HG03457 (cell line): Measurements from ENCODE around the gene IDH3G.

Source experiments
- ATAC-seq: cut with Tn5 transposase; IDR thresholded peaks from one replicate; pipeline ENCODE4 v1.9.1; 2021; ENCODE audit warnings: moderate number of reproducible peaks; ENCODE audit not compliant: unreplicated experiment

IDH3G gene

DNA sequence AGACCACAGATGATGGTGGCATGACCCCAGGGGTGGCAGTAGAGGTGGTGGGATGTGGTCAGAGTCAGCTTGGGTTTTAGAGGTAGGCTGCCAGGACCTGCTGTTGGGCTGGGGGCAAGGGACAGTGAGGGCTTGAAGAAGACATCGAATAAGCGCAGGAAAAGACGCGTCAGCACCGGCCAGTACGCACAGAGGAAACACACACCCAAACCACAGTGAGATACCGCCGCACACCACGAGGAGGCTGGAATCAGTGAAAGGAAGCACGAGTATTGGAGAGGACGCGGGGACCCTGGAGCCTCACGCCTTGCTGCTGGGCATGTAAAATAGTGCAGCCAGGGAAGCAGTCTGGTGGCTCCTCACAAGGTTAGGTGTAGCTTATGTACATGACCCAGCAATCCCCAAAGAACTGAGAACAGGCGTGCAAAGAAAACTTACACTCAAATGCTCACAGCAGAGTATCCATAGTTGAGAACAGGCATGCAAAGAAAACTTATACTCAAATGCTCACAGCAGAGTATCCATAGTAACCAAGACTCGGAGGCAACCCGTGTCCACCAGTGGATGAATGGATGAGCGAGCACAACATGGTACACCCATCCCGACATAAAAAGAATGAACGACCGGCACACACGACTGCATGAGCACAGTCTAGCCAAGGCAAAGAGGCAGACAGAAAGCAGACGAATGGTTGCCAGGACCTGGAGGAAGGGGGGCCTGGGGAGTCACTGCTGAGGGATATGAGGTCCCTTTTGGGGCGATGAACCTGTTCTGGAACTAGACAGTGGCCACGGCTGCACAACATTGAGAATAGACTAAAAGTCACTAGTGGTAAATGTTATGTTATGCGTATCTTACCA, 22.9 kb upstream of the IDH3G start:
- ATAC-seq = no peak

DNA sequence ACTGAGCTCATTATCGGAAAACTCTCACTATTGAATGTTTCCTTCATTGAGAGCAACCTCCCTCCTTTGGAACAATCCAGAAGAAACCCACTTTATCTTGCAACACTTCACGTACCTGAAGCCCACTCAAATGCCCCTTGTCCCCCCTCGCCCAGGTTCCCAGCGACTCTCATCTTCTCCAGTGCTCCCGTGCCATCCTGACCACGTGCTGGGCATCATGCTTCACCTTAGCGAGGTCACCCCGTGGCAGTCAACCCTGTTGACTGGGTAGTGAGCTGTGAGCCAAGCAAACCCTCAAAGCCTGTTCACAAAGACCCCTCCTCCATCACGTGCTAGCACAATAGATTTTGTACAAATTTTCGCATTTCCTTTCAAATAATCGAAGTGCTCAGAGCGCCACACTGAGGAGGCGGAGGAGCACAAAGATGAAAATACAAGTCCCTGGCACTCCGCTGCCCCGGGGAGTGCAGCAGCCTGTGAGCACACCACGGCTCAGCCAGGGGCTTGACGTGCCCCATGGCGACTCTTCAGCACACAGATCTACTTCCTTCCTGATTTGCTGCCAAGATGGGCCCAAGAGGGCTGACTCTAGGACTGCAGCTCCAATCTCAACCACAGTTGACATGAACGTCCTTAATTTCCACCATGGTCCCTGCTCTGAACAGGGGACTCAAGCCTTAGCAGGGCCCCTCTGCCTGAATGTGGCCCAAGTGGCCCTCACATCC, 20.6 kb upstream of the IDH3G start:
- ATAC-seq = no peak

DNA sequence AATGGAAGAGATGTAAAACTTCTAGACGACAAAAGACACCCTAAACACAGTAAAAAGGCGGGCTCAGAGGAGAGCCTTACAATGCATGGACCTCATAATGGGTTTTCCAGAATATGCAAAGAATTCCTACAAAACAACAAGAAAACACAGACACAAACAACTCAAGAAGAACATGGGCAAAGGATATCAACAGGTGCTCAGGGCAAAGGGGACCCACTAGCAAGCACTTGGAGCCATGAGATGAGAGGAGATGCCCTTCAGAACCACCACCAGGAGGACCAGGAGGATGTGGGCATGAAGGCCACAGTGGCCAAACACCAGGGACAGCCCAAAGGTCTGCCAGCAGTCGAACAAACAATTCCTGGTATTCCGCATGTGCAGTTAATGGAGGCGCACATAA, 19.0 kb upstream of the IDH3G start:
- ATAC-seq = no peak

DNA sequence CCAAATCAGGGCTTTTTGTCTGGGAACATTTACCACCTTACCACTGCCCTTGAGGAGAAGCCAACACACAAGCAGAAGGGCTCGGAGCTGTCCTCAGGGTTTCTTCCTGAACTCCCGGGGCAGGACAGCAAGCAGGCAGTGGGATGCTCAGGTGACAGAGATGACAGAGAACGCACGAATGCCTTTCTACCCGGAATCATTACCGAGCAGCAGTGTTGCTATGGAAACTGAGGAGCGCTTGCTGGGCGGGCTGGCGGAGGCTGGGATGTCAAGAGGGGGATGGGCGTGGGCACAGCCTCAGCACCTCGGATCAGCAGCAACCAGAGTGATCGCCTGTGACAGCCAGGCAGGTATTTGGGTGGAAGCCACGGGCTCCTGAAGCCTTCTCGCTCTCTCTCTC, 18.0 kb upstream of the IDH3G start:
- no peak for ATAC-seq

DNA sequence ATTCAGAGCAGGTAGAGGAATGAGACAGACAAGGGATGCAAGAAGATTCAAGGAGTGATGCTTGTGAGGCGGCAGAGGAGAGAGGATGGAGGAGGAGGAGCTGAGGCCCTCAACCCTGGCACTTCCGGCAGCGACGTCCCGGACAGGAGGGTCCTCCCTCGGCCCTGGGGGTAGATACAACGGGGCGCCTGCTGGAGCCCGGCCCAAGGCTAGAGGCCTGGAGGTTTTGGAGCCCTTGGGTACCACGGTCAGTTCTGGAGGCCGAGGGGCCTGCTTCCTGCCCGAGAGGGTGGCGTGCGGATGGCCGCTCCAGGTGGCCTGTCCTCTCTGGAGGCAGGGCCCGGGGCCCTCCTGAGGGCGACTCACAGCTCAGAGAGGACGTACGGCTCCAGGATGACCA, 13.8 kb upstream of the IDH3G start:
- ATAC-seq = no peak

DNA sequence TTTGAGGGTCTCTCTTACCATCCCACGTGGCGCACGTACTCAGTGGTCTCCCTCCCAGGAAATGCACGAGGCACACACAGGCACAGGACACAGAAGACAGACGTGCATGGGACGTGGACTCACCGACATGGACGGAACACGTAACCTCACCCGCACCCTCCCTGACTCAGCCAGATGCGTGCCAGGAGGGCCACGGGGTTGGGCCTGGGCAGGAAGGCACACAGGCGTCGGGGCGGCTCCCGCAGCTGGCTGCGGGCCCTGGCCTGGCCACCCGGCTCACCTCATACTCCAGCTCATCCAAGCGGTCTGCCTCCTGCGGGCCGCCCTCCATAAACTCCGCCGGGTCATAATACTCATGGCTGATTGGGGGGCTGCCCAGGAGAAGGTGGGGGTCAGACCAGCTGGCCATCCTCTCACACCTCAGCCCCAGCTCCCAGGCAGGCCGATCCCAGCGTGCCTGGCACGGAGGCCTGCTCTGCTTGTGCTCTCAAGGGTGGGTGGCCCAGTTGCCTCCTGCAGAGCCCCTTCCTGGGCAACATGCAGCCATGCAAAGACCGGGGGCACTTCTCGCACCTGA, 12.9 kb upstream of the IDH3G start:
- ATAC-seq = no peak

DNA sequence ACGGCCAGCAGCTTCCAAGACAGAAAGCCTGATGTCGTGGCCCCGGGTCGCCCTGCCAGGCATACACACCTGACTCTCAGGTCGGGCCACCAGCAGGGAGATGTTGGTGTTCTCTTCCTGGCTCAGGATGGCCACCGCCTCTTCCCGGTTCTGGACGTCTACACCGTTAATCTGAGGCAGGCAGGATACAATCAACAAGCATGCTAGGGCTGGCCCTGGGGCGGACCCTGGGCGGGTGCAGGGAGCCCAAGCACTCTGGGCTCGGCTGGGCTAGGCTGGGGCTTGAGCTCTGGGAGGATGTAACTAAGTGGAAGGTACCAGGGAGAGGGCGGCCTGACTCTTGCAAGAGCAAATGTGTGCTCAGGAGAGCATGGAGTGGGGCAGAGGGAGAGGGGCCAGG, 11.3 kb upstream of the IDH3G start:
- no peak for ATAC-seq

DNA sequence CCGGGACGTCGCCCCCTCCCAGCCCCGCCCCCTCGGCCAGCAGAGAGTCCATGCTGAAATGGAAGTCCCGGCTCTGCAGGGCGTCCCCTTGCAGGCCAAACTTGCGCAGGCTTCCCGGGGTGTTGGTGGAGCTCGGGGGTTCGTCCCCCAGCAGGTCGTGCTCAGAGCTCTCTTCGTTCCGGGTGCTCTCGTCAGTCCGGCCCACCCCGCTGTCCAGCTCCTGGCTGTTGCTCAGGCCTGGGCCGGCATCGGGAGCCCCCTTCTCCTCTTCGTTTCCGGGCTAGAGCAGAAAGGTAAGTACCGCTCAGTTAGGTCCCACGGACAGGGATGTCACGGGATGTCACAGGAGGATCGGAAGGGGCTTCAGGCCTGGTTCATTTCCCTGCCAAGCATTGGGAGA, 10.4 kb upstream of the IDH3G start:
- no peak for ATAC-seq

DNA sequence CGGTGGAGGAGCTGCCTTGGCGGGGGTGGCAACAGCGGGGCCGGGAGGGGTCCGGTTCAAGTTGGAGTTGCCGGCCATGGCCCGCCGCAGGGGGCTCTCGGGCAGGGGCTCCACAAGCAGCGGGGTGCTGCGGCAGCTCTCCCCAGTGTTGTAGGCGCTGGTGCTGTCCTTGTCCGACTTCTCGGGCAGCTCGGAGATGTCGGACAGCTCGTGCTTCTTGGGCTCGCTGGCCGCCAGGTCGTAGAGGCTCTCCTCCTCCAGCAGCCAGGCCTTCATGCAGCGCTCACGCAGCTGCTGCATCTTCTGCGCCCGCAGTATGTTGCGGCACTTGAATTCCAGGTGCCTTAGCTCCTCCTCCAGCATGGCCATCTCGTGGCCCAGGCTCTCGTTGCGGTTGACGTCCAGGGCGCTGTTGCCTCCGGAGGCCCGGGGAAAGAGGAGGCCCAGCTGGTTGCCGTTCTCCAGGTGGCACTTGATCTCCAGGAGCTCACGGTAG, 10.0 kb upstream of the IDH3G start:
- ATAC-seq = no peak

DNA sequence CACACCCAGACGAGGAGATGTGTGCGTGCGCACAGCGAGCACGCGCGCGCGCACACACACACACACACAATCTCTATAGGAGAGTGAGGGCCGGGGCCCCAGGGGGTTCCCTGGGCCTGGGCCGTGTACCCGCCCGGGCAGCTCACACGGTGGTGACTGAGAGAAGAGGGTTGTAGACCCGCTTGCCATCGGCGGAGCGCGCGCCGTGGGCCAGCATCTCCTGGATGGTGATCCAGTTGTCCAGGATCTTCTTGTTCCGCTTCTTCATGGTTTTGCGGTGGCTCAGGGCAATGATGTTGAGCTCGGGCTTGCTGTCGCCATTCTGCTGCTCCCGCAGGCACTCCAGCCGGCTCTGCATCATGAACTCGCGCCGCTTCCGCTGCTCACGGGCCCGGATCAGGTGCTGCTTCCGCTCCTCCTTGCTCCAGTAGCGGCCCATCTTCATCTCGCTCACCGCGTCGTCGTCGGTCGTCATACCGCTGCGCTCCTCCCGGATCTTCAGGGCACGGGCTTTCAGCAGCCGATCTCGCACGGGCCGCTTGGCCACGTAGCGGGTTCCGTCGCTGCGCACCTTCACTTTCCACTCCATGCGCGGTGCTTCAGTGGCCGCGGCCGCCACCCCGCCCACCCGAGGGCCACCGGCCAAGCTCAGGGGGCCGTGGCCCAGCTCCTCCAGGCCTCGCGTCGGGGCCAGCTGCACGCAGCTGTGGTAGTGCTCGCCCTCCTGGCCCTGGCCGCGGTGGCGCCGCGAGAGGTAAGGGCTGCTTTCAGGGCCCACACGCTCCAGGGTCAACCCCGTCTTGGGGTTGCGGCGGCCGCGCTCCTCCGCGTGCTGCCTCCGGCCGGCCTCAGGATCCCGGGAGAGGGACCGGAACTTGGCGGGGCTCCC, 9.3 kb upstream of the IDH3G start:
- ATAC-seq = no peak

DNA sequence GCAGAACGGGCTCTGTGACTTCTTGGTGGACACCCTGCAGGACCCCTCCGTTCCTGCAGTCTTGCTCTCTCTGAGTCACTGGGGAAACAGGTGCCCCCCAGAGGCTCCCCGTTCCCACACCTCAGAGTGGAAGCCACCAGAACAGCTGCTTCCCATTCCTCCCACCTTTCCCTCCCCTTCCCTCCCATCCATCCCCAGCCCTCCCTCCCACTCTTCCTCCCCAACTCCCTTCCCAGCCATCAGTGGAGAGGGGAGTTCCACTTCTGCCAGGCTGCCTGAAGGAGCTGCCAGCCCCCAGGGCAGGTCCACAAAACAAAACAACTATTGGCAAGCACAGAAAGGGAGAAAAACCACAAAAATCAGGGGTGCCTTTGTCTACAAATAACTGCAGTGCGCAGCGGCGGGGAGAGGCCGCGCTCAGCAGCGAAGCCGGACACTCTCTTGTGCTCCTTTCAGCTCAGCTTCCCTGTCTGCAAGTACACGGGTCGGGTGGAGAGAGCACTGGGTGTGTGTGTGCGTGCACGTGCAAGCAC, 8.4 kb upstream of the IDH3G start:
- no peak for ATAC-seq

DNA sequence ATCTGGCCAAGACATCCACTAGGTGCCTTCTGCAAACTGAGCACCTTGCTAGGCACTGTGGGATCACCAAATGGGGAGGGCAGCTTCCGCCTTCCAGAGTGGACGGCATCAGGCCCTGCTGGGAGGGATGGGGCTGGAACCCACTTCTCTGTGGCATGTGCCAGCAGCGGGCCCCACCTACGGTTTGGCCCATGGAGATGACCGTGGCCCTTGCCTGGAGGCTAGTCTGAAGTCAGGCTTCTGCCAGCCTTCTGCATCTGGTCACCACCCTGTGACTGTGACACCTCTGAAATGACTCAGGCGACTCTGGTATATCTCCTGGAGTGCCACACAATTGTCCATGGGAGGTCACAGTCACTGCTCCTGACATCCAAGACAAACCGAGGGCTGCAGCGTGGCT, 7.5 kb upstream of the IDH3G start:
- no peak for ATAC-seq

DNA sequence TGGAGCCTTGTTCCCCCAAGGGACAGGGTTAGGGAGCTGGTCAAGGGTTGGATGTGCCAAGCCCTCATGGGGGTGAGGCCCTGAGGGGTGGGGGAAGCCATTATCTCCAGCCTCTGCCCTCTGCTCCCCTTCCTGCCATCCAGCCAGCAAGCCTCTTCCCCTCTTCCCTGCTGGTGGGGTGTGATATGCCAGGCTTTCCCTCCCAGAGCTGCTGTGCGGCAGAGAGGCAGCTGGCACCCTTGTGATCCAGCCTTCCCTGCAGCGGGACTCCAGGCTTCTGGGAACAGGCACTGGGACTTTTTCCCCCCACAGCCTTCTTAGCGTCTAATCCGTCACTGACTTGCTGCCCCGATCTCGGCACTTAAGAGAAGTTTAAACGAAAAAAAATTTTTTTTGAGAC, 6.6 kb upstream of the IDH3G start:
- ATAC-seq = no peak

DNA sequence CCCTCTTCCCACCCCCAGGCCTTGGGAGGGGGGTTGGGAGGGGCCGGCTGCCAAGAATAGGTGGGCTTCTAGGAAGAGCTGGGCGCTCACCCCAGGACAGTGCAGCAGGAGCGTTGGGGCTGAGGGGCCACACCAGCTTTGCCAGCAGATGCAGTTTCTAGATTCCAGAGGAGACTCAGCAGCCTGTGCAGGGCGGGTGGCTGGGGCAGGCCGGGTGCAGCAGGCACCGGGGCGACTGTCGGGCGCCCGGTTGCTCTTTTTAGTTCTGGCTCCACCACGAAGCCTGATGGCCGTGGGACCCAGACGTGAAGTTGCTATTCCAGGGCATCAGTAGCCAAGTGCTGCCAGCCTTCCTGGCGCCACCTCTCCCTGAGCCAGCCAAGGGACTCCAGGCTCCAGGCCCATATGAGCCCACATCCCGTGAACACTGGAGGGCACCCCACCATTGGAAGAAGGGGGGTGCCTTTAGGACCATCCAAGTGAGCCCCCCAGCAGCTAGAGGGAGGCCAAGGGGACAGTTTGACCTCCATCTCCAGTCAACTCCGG, 6.1 kb upstream of the IDH3G start:
- no peak for ATAC-seq

DNA sequence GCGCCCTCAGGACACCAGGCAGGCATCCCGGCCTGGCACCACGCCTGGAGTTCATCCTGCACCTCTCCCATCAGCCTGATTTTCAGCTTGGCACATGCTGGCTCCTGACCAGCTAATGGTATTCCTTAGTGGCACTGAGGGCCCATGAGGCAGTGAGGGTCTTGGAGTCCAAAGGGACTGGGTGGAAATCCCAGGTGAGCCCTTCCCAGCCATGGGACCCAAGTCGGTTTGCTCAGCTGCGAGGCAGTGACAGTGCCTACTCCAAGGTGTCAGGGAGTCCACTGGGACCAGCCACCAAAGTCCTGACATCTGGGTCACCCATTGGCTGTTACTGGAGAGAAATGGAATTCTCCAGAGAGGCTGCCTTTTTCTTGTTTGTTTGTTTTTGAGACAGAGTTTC, 5.2 kb upstream of the IDH3G start:
- no peak for ATAC-seq

DNA sequence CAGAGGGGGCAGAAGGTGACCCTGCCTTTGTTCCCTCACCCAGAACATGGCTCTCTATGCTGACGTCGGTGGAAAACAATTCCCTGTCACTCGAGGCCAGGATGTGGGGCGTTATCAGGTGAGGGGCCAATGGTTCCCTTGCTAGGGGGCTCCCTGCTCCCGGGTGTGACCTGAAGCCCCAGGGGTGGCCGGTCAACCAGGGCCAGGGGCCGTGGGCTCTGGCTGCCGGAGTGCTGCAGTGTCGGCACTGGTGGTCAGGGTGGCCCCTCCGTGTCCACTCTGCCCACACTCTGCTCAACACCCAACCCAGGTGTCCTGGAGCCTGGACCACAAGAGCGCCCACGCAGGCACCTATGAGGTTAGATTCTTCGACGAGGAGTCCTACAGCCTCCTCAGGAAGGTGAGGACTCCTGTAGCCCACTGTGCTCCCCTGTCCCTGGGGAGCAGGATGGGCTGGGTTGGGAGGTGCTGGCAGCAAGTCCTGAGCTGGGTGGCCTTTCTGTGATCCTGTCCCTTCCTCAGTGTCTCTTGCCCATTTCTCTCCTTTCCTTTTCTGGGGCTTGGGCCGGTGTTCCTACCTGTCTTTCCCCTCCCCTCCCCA, 3.3 kb upstream of the IDH3G start:
- ATAC-seq = no peak

DNA sequence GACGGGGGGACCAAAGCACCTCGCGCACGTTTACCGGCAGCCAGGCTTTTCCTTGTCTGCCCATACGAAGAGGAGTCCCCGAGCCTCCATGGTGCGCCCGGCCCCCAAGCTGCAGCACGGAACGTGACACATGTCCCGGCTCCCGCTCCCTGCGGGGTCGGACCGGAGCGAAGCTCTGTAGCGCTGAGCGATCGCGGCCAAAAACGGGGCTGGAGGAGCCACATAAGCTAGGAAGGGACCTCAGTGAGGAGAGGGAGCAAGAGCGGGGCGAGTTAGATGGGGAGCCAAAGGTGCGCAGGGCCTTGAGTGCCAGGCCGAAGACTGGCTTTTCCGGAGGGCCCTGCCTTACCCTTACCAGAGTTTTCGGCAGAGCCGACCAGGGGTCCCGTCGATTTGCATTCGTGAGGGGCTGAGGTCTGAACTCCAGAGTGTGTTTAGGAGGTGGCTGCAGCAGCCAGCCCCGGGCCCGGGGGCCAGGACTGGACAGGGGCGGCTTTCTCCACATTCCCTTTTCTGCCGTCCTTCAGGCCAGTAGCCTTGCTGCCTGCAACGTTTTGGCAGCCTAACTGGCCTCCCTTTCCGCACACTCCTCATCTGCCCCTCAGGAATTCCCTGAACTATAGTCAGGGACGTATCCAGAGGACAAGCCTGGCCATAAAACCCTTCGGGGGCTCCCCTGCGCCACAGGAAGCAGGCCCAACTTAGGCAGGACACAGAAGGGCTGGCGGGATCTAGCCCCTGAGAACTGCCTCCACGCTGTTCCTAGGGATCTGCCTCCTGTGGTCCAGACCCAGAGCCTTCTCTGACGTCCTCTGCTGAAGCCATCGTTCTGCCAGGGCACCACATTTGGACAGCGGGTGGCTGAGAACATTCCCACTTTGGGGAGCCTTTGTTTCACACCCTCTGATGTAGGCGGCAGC, 982 bp upstream of the IDH3G start:
- ATAC-seq = no peak

DNA sequence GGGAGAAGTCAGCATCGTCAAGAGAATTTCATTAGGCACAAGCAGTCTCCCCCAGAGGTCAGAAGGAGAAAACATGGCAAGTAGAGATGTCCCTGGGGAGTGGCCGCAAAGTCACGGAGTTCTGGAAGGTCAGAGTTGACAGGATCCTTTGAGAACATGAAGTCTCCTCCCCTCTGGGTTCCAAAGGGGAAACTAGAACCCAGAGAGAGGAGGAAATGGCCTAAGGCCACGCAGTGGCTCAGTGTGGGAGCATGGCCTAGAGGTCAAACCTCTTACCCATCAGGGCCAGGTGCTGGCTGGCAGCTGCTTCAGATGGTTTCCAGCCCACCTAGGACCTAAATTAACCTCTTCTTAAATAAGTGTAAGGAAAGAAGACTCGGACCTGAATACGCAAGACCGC, 884 bp downstream of the IDH3G start:
- ATAC-seq = no peak

DNA sequence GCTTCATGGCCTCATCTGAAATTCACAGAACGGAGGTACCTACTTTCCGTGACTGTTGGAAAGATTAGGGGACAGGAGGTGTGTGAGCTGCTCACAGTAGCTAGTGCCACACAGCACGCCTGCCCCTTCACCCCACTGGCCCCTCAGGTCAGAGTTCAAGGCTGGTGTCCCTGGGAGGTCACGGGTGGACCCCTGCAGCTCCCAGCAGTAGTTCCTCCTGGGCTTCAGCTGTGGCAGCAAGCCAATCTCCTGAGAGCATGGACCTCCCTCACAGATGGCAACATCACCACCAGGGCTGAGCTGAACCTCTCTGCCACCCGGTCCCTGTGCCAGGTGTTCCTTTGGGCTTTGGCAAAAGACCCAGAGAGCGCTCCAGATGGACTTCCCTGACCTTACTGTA, 1.8 kb downstream of the IDH3G start:
- ATAC-seq = no peak
